Neutrophil (primary cell): ENCODE measurements around the gene PACS2.

Experiments used
- H3K27ac ChIP-seq: fragments of 200-600 bp; sonication (generic); 2 replicates; pipeline ENCODE4 v1.5.1; 2016; ENCODE audit warnings: mild to moderate bottlenecking, moderate library complexity
- H3K27me3 ChIP-seq: fragments of 200-600 bp; sonication (generic); 2 replicates; pipeline ENCODE4 v1.6.0; 2016; ENCODE audit warnings: mild to moderate bottlenecking
- H3K36me3 ChIP-seq: fragments of 200-600 bp; sonication (generic); 2 replicates; pipeline ENCODE4 v1.5.1; 2017
- H3K4me1 ChIP-seq, 2 experiments: fragments of 200-600 bp in 1 of 2; sonication (generic) in 1 of 2; 1 replicate in 1 of 2; 2 replicates in 1 of 2; pipeline versions ENCODE4 v1.5.1 to v1.6.1; 2013 to 2016; ENCODE audit warnings: low read depth in 1 of 2, low read length in 1 of 2, mild to moderate bottlenecking in 1 of 2, moderate library complexity in 1 of 2; ENCODE audit not compliant: control insufficient read depth in 1 of 2, insufficient read depth in 1 of 2
- H3K4me3 ChIP-seq, 2 experiments: fragments of 200-600 bp in 1 of 2; sonication (generic) in 1 of 2; 1 replicate in 1 of 2; 2 replicates in 1 of 2; pipeline ENCODE4 v1.5.1; 2013 to 2016; ENCODE audit warnings: low read depth in 1 of 2, low read length in 1 of 2, mild to moderate bottlenecking in 1 of 2, moderate library complexity in 1 of 2
- H3K9me3 ChIP-seq: fragments of 200-600 bp; sonication (generic); 2 replicates; pipeline ENCODE4 v1.5.1; 2016
- TF ChIP-seq, protein P1 (sequence below): fragments of 200-600 bp; sonication (generic); IDR thresholded peaks from 2 replicates; pipeline ENCODE4 v1.5.1; 2016; ENCODE audit warnings: antibody characterized with exemption

The PACS2 gene

DNA sequence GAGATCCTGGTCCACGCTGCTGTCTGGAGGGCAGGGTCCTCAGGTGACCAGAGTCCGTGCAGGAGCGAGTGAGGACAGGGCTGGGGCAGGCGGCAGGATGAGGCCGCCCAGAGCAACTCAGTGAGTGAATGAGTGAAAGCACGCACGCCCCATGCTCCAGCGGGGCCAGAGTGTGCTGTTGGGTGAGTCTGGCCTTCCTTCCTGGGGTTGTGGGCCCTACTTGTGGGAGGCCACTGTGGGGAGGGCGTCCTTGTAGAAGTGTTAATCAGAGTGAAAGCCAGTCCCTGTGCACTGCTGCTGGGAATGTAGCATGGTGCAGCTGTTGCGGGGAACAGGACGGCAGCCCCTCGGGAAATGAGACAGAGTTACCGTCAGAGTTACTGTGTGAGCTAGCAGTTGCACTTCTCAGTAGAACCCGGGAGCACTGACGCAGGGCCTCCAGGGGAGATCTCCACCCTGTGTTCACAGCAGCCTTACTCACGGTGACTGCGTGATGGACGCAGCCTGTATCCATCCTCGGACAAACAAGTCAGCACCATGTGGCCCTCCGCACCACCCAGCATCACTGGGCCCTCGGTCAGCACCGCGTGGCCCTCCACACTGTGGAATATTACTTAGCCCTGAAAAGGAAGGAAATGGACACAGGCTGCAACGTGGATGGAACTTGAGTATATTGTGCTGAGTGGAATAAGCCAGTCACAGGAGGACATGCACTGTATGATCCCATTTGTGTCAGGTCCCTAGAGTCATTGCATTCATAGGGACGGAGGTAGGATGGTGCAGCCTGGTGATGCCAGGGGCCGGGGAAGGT lies 22.1 kb downstream of the PACS2 start:
- Histone ChIP-seq H3K4me1 (peaks cover 0 to 7% of the 10 kb centered on the region in 2 experiments), H3K9me3 (no peaks in the 10 kb centered on the region), H3K36me3 (no peaks in the 10 kb centered on the region), H3K4me3 (no peak overlapping the region), H3K27ac (no peak overlapping the region), H3K27me3 (peaks cover 10% of the 10 kb centered on the region)
- TF ChIP-seq, protein P1, sequence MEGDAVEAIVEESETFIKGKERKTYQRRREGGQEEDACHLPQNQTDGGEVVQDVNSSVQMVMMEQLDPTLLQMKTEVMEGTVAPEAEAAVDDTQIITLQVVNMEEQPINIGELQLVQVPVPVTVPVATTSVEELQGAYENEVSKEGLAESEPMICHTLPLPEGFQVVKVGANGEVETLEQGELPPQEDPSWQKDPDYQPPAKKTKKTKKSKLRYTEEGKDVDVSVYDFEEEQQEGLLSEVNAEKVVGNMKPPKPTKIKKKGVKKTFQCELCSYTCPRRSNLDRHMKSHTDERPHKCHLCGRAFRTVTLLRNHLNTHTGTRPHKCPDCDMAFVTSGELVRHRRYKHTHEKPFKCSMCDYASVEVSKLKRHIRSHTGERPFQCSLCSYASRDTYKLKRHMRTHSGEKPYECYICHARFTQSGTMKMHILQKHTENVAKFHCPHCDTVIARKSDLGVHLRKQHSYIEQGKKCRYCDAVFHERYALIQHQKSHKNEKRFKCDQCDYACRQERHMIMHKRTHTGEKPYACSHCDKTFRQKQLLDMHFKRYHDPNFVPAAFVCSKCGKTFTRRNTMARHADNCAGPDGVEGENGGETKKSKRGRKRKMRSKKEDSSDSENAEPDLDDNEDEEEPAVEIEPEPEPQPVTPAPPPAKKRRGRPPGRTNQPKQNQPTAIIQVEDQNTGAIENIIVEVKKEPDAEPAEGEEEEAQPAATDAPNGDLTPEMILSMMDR: no peak

DNA sequence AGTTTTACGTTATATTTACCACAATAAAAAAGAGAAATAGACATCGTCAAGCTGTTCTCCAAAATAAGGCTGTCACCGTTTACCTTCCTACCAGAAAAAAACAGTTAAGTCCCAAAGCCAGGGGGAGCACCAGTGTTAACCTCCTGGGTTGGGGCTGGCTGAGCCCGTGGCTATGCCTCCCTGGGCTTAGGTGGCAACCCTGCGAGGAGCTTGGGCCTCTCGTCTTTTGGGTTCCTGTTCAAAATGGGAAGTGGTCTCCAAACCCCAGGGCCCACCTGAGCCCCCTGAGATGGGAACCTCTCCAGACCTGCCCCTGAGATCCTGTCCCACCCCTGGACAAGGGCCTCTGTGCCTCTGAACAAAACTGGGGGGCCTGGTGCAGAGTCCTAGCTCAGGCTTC lies 22.9 kb downstream of the PACS2 start:
- no peaks in the 10 kb centered on the region for H3K9me3 ChIP-seq
- no peaks in the 10 kb centered on the region for H3K36me3 ChIP-seq
- no peak overlapping the region for H3K4me3 ChIP-seq
- peaks cover 10% of the 10 kb centered on the region for H3K27me3 ChIP-seq
- H3K4me1 ChIP-seq: peaks cover 0 to 5% of the 10 kb centered on the region in 2 experiments
- H3K27ac ChIP-seq: no peak overlapping the region
- TF ChIP-seq, protein P1: no peak

DNA sequence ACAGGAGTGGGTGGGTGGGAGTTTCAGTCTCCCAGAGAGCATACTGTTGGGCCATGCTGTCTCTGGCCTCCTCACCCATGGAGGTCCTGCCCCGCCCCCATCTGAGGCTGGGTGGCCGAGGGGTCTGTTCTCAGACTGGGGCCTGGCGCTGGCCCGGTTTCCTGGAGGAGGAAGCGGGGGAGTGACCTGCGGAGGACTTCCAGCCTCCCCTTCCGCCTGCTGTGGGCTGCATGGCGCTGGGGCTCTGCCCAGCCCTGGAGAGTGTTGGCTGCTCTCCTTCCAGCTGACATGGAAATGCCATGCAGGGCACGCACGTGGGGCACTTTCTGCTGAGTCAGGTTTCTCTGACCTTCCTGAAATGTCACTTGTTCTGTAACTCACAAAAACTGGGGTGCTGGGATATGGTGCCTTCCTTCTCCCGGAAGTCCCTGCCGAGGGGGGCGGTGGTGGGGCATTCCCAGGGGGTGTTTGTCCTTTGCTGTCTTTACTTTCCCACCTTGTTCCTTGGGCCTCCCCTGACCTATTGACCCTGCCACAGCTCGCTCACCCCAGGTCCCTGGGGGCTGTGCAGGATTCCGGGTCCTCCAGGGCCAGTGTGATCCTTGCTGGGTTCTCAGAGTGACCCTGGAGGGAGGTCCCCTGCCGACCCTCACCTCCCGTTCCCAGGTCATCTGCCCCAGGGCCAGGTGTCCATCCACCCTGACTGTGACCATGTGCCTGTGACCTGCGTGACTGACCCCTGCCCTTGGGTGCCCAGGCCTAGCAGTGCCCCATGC lies 23.6 kb downstream of the PACS2 start:
- H3K4me1 ChIP-seq: no peaks in the 10 kb centered on the region
- H3K27me3 ChIP-seq: peaks cover 10% of the 10 kb centered on the region
- H3K4me3 ChIP-seq: no peak overlapping the region
- H3K36me3 ChIP-seq: no peaks in the 10 kb centered on the region
- H3K9me3 ChIP-seq: no peaks in the 10 kb centered on the region
- TF ChIP-seq, protein P1: no peak
- no peak overlapping the region for H3K27ac ChIP-seq

DNA sequence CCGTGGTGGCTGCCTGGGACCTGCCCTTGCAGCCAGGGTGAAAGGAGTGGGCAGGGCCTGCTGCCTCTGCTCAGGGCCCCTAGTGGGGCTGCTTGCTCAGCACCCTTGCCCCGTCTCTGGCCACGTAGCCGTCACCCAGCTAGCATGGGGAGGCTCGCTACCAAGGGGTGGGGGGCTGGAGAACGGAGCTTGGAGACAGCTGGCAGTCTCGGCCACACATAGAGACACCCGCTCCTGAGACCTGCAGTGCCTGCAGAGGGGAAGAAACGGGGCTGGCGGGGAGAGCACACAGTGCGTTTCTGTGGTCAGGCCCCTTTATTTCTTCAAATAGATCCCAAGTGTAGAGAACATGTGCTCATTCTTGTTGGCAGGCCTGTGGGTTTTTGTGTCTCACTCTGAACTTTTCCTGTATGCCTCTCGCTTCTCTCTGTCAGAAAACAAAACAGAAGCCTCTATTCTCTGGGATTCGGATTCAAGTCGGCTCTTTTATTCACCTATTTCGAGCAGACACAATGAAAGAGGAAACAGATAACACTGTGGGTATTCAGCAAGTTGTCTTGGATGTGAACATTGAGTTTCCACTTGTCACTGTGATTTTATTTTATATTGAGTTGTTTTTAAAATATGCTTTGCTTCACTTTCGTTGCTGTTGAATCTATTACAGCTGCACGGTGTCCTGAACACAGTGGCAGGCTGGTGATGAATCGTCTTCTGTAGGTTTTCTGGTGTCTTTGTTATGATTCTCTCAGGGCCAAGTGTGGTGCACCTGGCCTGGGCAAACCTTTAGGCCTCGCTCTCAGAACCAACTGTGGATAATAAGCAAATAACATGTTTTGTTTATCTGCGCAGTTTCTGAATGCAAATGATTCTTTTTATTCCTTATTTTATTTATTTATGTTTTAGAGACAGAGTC lies 26.5 kb downstream of the PACS2 start:
- no peaks in the 10 kb centered on the region for H3K9me3 ChIP-seq
- no peak overlapping the region for H3K27ac ChIP-seq
- H3K4me3 ChIP-seq: no peak overlapping the region
- H3K36me3 ChIP-seq: no peaks in the 10 kb centered on the region
- TF ChIP-seq, protein P1: no peak
- peaks cover 10% of the 10 kb centered on the region for H3K27me3 ChIP-seq
- H3K4me1 ChIP-seq: no peaks in the 10 kb centered on the region

DNA sequence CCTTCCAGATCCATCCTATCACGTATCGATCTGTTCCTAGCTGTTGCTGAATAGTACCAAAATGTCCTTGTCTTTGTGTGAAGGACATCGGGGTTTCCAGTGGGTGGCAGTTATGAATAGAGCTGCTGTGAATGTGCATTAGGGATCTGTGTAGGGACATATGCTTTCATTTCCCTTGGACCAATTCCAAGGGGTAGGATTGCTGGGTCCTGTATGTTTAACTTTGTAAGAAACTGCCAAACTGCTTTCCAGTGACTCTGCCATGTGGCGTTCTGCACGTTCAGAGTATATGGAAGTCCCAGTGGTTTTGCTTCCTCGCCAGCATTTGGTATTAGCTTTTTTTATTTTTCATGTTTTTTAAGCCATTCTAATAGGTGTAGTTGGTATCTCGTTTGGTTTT lies 28.6 kb downstream of the PACS2 start:
- no peaks in the 10 kb centered on the region for H3K36me3 ChIP-seq
- no peaks in the 10 kb centered on the region for H3K4me1 ChIP-seq
- no peaks in the 10 kb centered on the region for H3K9me3 ChIP-seq
- no peak overlapping the region for H3K27ac ChIP-seq
- TF ChIP-seq, protein P1: no peak
- no peak overlapping the region for H3K4me3 ChIP-seq
- H3K27me3 ChIP-seq: peaks cover 10% of the 10 kb centered on the region
